Transverse colon (tissue), 3 donors: ENCODE data around the gene SLC43A3.

Source experiments
- CTCF ChIP-seq, 5 experiments: fragments of 200-600 bp in 3 of 5; fragments of 450-650 bp in 2 of 5; sonication (generic) in 3 of 5; IDR thresholded peaks; 1 replicate in 2 of 5; 2 replicates in 3 of 5; pipeline ENCODE4 v1.5.1; 2016 to 2017; ENCODE audit warnings: antibody characterized with exemption in 5 of 5, inconsistent platforms in 3 of 5, mild to moderate bottlenecking in 2 of 5, moderate library complexity in 1 of 5
- POLR2A ChIP-seq: fragments of 450-650 bp; IDR thresholded peaks from one replicate; pipeline ENCODE4 v1.6.1; 2016; ENCODE audit warnings: antibody characterized with exemption, mild to moderate bottlenecking, moderate library complexity

- no peak for TF ChIP-seq CTCF (IDR thresholded peaks at IDR 0.05)
- no peak for TF ChIP-seq POLR2A
These were observed 1.7 kb upstream of the SLC43A3 start for GRCh38 chr11:57428643-57429042.
